Measurements from ENCODE around the gene TMBIM6.
A peak's percentile ranks its signal among the peaks of the same experiment; 100 is the strongest.

DNA sequence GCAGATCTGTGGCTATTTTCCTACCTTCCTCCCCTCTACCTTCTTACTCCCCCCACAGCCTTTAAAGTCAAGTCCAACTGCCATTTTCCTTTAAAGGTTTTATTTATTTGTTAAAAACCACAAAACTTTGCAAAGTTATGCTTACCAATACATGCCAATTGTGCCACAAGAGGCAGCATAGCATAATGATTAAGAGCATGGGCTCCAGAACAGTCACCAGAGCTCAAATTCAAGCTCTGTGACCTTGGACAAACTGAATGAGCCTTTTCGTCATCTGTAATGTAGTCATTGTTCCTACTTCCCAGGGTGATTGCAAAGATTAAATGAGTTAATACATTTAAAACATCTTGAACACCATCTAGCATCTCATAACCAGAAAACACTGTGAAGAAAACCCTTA lies 21.1 kb upstream of the TMBIM6 start:
- TF ChIP-seq, protein P1, sequence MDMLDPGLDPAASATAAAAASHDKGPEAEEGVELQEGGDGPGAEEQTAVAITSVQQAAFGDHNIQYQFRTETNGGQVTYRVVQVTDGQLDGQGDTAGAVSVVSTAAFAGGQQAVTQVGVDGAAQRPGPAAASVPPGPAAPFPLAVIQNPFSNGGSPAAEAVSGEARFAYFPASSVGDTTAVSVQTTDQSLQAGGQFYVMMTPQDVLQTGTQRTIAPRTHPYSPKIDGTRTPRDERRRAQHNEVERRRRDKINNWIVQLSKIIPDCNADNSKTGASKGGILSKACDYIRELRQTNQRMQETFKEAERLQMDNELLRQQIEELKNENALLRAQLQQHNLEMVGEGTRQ (IDR thresholded peaks at IDR 0.05; ENCODE audit: borderline replicate concordance, low read depth, low read length), result no peak
- TF ChIP-seq CHD2 (IDR thresholded peaks at IDR 0.05; ENCODE audit: low read length, partially characterized antibody) (no peak), JUND (IDR thresholded peaks at IDR 0.05) (no peak), POLR2AphosphoS5 (IDR thresholded peaks at IDR 0.05; ENCODE audit: low read depth, low read length) (no peak), GABPA (IDR thresholded peaks at IDR 0.05; ENCODE audit: low read depth) (no peak), TAF1 (IDR thresholded peaks at IDR 0.05; ENCODE audit: borderline replicate concordance, low read depth, low read length) (no peak), YY1 (IDR thresholded peaks at IDR 0.05; ENCODE audit: low read depth) (no peak), SMC3 (IDR thresholded peaks at IDR 0.05; ENCODE audit: low read depth, low read length) (no peak)
- TF ChIP-seq, protein P2, sequence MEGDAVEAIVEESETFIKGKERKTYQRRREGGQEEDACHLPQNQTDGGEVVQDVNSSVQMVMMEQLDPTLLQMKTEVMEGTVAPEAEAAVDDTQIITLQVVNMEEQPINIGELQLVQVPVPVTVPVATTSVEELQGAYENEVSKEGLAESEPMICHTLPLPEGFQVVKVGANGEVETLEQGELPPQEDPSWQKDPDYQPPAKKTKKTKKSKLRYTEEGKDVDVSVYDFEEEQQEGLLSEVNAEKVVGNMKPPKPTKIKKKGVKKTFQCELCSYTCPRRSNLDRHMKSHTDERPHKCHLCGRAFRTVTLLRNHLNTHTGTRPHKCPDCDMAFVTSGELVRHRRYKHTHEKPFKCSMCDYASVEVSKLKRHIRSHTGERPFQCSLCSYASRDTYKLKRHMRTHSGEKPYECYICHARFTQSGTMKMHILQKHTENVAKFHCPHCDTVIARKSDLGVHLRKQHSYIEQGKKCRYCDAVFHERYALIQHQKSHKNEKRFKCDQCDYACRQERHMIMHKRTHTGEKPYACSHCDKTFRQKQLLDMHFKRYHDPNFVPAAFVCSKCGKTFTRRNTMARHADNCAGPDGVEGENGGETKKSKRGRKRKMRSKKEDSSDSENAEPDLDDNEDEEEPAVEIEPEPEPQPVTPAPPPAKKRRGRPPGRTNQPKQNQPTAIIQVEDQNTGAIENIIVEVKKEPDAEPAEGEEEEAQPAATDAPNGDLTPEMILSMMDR (IDR thresholded peaks at IDR 0.05), result peak; percentile 30; the same call in 1 of the 2 replicates
- TF ChIP-seq, protein P3, sequence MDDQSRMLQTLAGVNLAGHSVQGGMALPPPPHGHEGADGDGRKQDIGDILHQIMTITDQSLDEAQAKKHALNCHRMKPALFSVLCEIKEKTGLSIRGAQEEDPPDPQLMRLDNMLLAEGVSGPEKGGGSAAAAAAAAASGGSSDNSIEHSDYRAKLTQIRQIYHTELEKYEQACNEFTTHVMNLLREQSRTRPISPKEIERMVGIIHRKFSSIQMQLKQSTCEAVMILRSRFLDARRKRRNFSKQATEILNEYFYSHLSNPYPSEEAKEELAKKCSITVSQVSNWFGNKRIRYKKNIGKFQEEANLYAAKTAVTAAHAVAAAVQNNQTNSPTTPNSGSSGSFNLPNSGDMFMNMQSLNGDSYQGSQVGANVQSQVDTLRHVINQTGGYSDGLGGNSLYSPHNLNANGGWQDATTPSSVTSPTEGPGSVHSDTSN (IDR thresholded peaks at IDR 0.05), result no peak
- TF ChIP-seq, protein P4, sequence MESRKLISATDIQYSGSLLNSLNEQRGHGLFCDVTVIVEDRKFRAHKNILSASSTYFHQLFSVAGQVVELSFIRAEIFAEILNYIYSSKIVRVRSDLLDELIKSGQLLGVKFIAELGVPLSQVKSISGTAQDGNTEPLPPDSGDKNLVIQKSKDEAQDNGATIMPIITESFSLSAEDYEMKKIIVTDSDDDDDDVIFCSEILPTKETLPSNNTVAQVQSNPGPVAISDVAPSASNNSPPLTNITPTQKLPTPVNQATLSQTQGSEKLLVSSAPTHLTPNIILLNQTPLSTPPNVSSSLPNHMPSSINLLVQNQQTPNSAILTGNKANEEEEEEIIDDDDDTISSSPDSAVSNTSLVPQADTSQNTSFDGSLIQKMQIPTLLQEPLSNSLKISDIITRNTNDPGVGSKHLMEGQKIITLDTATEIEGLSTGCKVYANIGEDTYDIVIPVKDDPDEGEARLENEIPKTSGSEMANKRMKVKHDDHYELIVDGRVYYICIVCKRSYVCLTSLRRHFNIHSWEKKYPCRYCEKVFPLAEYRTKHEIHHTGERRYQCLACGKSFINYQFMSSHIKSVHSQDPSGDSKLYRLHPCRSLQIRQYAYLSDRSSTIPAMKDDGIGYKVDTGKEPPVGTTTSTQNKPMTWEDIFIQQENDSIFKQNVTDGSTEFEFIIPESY (IDR thresholded peaks at IDR 0.05; ENCODE audit: borderline replicate concordance, low read depth), result no peak
- TF ChIP-seq, protein P5, sequence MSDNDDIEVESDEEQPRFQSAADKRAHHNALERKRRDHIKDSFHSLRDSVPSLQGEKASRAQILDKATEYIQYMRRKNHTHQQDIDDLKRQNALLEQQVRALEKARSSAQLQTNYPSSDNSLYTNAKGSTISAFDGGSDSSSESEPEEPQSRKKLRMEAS (IDR thresholded peaks at IDR 0.05; ENCODE audit: low read depth), result no peak

Data from SK-N-SH (cell line).